ENCODE data around the gene PKD1L1.
"Not testable (repeated sequence)": the region's sequence is repeated elsewhere in the genome, so short reads cannot be mapped to it uniquely, and the experiment has no call there.

PKD1L1 gene

GRCh38 chr7:47948141-47948790 is at the start of gene PKD1L1:
Gene PKD1L1, minus strand, starts transcription at chr7:47948466. Its CDS starts 26 bp downstream, at chr7:47948440.
- DNase-seq = no peak

DNA sequence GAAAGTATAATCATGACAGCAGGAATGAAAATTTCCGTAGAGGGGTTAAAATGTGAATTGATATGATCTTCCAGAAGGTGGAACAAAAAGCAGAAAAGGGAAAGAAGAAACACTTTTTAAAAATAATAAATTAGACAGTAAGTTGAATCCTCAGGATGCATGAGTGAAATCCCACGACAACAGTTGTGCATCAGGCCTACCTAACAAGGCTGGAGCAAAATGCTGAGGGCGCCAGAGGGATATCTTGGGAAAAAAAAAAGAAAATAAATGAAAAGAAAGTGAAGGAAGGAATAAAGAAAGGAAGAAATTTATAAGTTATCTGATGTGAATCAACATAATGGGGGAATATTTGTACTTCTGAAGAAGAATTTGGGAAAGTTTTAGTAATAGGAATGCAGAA is 44.2 kb upstream of the PKD1L1 start:
- DNase-seq = no peak

DNA sequence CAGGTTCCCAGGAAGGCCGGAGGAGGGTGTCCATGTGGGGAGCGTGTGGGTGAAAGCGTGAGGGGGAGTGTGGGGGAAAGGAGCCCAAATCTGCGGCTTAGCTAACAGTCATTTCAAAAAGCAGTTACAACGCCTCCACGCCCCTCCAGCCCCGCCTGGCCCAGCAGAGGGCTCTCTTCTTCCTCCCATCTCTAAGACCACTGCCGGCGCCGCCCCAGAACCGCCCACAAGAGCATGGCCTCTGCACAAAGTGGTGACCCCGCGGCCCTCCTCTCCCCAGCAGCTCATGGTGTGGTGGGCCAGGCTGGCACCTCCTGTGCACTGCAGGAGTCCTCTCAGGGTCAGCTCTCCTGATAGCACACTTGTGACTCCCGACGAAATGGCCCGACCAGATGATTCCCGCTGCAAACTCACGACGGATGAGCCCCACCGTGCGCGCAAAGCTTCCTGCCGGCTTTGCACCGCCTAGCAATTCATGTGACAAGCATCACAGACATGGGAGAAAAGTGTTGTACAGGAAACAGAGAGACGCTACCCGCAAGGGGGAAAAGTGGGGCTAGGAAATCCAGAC is 43.6 kb upstream of the PKD1L1 start:
- peak; percentile 94 to 96 for DNase-seq

DNA sequence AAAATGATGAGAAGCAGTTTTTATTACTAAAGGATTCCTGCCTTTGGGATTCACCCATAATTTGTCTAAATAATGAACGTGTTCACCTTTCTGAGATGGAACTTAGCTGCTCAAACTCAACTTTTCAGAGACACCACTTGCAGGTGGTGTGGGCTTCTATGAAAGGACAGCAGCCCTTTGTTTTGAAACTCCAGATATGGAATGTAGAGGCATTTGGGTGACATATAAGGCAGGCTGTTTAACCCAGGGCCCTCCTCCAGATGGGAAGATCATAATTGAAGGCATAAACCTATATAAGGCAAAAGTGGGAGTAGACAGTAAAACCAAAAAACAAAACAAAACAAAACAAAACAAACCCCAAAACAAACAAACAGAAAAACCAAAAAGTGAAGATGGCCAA is 43.0 kb upstream of the PKD1L1 start:
- DNase-seq = no peak

- no peak for DNase-seq
Measured at GRCh38 chr7:47990592-47990991, 42.3 kb upstream of the PKD1L1 start.

- not testable (repeated sequence) for DNase-seq
Measured at GRCh38 chr7:47989607-47990400, 41.5 kb upstream of the PKD1L1 start.

- DNase-seq = peak; percentile 15 to 39
Measured at GRCh38 chr7:47988496-47989386, 40.5 kb upstream of the PKD1L1 start.

GRCh38 chr7:47982610-47983009 is 34.3 kb upstream of the PKD1L1 start:
- DNase-seq = no peak

DNA sequence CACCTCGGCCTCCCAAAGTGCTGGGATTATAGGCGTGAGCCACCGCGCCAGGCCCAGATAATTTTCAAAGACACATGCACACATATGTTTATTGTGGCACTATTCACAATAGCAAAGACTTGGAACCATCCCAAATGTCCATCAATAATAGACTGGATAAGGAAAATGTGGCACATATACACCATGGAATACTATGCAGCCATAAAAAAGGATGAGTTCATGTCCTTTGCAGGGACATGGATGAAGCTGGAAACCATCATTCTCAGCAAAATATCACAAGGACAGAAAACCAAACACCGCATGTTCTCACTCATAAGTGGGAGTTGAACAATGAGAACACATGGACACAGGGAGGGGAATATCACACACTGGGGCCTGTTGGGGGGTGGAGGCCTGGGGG is 32.4 kb upstream of the PKD1L1 start:
- not testable (repeated sequence) for DNase-seq

DNA sequence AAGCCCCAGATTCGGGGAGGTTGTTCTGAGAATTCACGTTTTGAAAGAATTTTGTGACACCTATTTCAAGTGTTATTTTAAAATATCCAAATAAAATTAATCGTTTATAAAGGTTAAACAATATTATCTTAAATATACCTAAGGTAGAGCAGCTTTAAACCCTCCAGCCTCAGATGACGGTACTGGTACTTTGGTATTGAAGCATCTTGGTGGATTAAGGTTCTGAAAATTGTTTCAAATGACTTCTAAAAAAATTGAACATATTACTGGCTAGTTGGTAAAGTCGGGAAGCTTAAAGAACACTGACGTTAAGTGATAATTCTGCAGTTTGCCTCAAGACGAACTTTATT is 31.5 kb upstream of the PKD1L1 start:
- DNase-seq = no peak

GRCh38 chr7:47979145-47979831 is 31.0 kb upstream of the PKD1L1 start, which contains the start of gene HUS1:
Gene HUS1, minus strand, starts transcription at chr7:47979615. Its CDS starts 96 bp downstream, at chr7:47979519.
- DNase-seq = peak; percentile 89 to 93

- no peak for DNase-seq
Measured at GRCh38 chr7:47978790-47979144, 30.5 kb upstream of the PKD1L1 start.

GRCh38 chr7:47973739-47974138 is 25.5 kb upstream of the PKD1L1 start:
- no peak for DNase-seq

DNA sequence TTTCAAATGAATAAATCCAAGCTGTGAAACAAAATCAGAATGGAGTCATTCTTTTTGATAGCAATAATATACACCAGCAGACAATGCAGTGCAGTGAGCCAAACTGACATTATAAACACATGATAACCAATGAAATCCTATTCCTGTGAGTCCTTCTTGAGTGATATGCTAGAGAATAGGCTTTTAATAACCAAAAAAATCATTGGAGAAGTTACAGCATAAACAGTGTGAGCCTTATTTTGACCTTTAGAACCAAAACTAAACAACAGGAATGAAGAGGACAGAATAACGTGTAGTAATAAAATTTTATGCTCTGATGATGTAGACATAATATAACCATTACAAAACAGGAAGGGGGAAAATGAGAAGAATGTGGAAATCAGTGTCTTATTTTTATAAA is 22.5 kb upstream of the PKD1L1 start:
- no peak for DNase-seq

DNA sequence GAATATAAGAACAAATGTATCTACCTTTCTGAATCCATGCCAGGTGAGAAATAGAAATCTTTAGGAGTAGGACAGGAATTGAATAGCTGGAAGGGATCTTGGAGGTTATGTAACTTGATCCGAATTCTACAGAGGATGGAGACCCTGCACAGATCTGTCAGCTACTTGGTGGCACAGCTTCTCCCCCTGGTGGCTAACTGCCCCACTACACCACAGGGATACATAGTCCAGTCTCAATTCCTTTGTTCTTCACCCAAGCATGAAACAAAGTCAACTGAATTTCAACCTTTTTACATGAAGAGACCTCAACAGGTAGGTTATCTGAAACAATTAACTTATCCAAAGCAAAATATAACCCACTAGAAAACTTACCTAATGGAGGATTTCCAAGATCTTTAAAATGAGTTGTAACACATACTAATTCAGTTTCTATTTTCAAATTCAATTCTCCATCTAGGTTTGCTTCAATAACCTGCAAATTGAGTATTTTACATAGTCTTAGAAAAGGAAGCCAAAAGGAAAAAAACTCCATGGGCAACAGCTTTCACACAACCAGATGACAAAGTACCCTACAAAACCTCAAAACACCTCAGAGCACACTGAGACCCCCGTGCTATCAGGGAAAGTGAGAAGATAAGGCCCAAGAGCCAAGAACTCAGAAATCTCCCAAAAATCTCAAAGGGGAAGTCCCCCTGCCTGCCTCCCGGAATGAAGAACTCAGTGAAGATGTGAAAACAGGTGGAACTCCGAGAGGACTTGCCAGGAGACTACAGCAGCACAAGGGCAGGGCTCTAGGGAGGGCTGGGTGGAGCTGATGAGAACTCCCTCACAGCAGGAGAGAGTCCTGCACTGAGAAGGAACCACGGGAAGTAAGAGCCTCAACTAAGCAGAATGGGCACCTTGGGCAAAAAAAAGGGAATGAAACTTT is 20.8 kb upstream of the PKD1L1 start:
- DNase-seq = peak; percentile 64 to 67

DNA sequence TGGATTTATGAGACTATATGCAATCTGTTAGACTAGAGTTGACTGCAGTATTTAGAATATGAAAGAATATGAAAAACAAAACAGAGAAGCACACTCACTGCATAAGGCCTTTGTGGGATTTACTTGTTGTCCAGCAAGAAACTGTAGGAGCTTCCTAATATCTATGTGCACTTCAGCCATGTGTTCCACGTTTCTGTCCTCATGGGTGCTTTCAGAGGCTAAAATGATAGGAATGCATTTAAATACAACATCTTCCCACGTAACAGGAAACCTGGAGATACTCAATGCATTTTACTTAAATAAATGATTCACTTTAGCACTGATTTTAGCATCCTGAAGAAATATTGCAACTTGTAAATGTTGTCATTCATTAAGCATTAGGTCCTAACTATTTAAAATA is 19.4 kb upstream of the PKD1L1 start:
- DNase-seq = no peak

DNA sequence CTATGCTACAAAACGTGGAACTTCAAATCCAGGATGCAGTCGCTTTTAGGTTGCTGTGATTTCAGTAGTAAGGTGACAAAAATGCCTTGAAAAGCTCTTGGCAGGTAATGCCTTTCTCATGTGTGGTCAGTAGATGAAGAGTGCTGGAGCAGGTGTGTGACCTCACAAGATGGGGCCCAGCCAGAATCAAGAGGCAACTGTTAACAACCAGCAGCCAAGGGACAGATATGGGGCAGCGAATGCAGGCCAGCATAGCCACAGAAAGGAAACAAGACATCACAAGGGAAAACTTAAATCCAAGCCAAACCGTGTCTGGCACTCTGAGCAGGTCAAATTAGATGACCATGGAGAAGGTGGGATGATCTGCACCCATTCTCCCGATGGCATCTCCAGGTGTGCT is 18.9 kb upstream of the PKD1L1 start:
- DNase-seq = no peak

- DNase-seq = no peak
Measured at GRCh38 chr7:47965456-47965855, 17.2 kb upstream of the PKD1L1 start.

GRCh38 chr7:47962262-47962661 is 14.0 kb upstream of the PKD1L1 start:
- no peak for DNase-seq

GRCh38 chr7:47957156-47957555 is 8.9 kb upstream of the PKD1L1 start:
- DNase-seq = no peak

DNA sequence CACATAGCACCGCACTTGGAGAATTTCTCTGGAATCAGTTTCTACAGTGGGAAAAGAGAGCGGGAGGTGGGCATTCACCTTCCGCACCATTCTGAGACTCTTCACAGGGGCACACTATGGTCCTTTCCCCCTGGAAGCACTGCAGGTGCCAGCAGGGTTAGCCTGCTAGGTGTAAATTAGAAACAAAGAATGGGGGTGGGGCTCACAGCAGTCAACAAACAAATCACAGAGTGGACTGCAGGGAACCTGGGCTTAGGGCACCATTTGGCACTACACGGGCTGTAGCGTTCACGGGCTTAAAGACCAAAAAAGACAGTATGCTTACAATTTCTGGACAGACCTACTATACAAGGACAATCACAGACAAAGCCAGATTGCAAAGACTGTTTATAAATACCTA is 8.0 kb upstream of the PKD1L1 start:
- no peak for DNase-seq
